IMR-90 (cell line): ENCODE measurements around the gene LRCH3. TPM values are rescaled to one million over a fixed set of nuclear protein-coding genes. Genes with fewer than 3 reads are reported as not detected.
"Not testable (repeated sequence)": the region's sequence is repeated elsewhere in the genome, so short reads cannot be mapped to it uniquely, and the experiment has no call there.

ENCODE experiments used
- ATAC-seq: fragments of 200-7000 bp; cut with Tn5 transposase; 2 replicates; pipeline ENCODE4 v1.9.1; 2020; ENCODE audit warnings: low read depth, mild to moderate bottlenecking, moderate library complexity
- BruUV-seq: library from RNA; stranded (reverse); fragments of 400-500 nt; replicated peaks from 2 replicates; lab custom pipeline; 2021; lab: Mats Ljungman, UMichigan
- CTCF ChIA-PET: fragments of 300-600 bp; formaldehyde crosslinking; extraction: SDS; loops from one replicate; lab custom pipeline; 2021; ENCODE audit warnings: antibody characterized with exemption; lab: Yijun Ruan, JAX
- POLR2A ChIA-PET: fragments of 300-600 bp; sonication (Branson Sonifier 250); formaldehyde crosslinking; loops from one replicate; lab custom pipeline; 2022; ENCODE audit warnings: antibody characterized with exemption; ENCODE audit not compliant: unreplicated experiment; lab: Charles Lee
- DNase-seq: peaks from one replicate; pipeline ENCODE4 v3.0.0; 2013
- H2AFZ ChIP-seq: replicated peaks from 2 replicates; pipeline ENCODE3; 2013; ENCODE audit warnings: low read length, mild to moderate bottlenecking; ENCODE audit not compliant: poor library complexity
- H2AK5ac ChIP-seq: 2 replicates; pipeline ENCODE4 v1.6.1; 2013; ENCODE audit warnings: low read depth, low read length, inconsistent platforms
- H2AK9ac ChIP-seq: replicated peaks from 2 replicates; pipeline ENCODE3; 2013; ENCODE audit warnings: mild to moderate bottlenecking, low read depth, low read length, moderate library complexity; ENCODE audit not compliant: poor library complexity
- H2BK120ac ChIP-seq: 2 replicates; pipeline ENCODE4 v1.6.1; 2013; ENCODE audit warnings: low read depth, low read length, inconsistent platforms
- H2BK15ac ChIP-seq: 3 replicates; pipeline ENCODE4 v1.6.1; 2013; ENCODE audit warnings: low read depth, low read length, inconsistent platforms
- H2BK20ac ChIP-seq: 2 replicates; pipeline ENCODE4 v1.6.1; 2013; ENCODE audit warnings: low read depth, mild to moderate bottlenecking, inconsistent platforms, low read length, moderate library complexity
- H2BK5ac ChIP-seq: 2 replicates; pipeline ENCODE4 v1.6.1; 2013; ENCODE audit warnings: mild to moderate bottlenecking, low read depth, low read length, inconsistent platforms; ENCODE audit not compliant: poor library complexity, severe bottlenecking
- H3K14ac ChIP-seq: replicated peaks from 2 replicates; pipeline ENCODE4 v1.6.1; 2013; ENCODE audit warnings: low read depth, low read length, inconsistent platforms
- H3K18ac ChIP-seq: 2 replicates; pipeline ENCODE4 v1.6.1; 2013; ENCODE audit warnings: low read depth, low read length, control low read depth
- H3K23ac ChIP-seq: 2 replicates; pipeline ENCODE4 v1.6.1; 2013; ENCODE audit warnings: low read depth, low read length, inconsistent platforms
- H3K27ac ChIP-seq: 2 replicates; pipeline ENCODE4 v1.5.1; 2013; ENCODE audit warnings: mild to moderate bottlenecking, control low read depth, low read length; ENCODE audit not compliant: insufficient read depth
- H3K27me3 ChIP-seq: 2 replicates; pipeline ENCODE4 v1.6.1; 2013; ENCODE audit warnings: low read length; ENCODE audit not compliant: control insufficient read depth, insufficient read depth
- H3K36me3 ChIP-seq: 2 replicates; pipeline ENCODE4 v1.6.1; 2013; ENCODE audit warnings: low read length, mixed read lengths; ENCODE audit not compliant: control insufficient read depth, insufficient read depth
- H3K4ac ChIP-seq: 2 replicates; pipeline ENCODE4 v1.6.1; 2013; ENCODE audit warnings: low read depth, low read length, inconsistent platforms
- H3K4me1 ChIP-seq: 2 replicates; pipeline ENCODE4 v1.6.1; 2013; ENCODE audit warnings: low read length, mixed read lengths; ENCODE audit not compliant: control insufficient read depth, insufficient read depth
- H3K4me2 ChIP-seq: 2 replicates; pipeline ENCODE4 v1.6.1; 2013; ENCODE audit warnings: low read depth, mild to moderate bottlenecking, control low read depth, low read length, moderate library complexity
- H3K4me3 ChIP-seq: 2 replicates; pipeline ENCODE4 v1.5.1; 2013; ENCODE audit warnings: low read depth, mild to moderate bottlenecking, control low read depth, low read length, moderate library complexity; ENCODE audit not compliant: insufficient read depth
- H3K56ac ChIP-seq: 2 replicates; pipeline ENCODE4 v1.6.1; 2013; ENCODE audit warnings: low read length, inconsistent platforms; ENCODE audit not compliant: insufficient read depth; ENCODE audit errors: extremely low read depth
- H3K79me1 ChIP-seq, 2 experiments: 2 replicates each; pipeline ENCODE4 v1.6.1; 2013; ENCODE audit warnings: low read length in 2 of 2, inconsistent platforms in 1 of 2, low read depth in 1 of 2
- H3K9ac ChIP-seq: 2 replicates; pipeline ENCODE4 v1.6.1; 2013; ENCODE audit warnings: low read depth, low read length, control low read depth
- H3K9me1 ChIP-seq: 2 replicates; pipeline ENCODE4 v1.6.1; 2013; ENCODE audit warnings: low read length, inconsistent platforms; ENCODE audit not compliant: insufficient read depth
- H3K9me3 ChIP-seq: 2 replicates; pipeline ENCODE4 v1.6.1; 2013; ENCODE audit warnings: low read length; ENCODE audit not compliant: control insufficient read depth, insufficient read depth
- H4K20me1 ChIP-seq: 2 replicates; pipeline ENCODE4 v1.6.1; 2013; ENCODE audit warnings: low read length, inconsistent platforms; ENCODE audit not compliant: insufficient read depth
- H4K5ac ChIP-seq: 2 replicates; pipeline ENCODE4 v1.6.1; 2013; ENCODE audit warnings: mild to moderate bottlenecking, low read depth, low read length, control low read depth
- H4K8ac ChIP-seq, 2 experiments: 2 replicates each; pipeline ENCODE4 v1.6.1; 2013; ENCODE audit warnings: low read depth in 2 of 2, low read length in 2 of 2, control low read depth in 1 of 2, inconsistent platforms in 1 of 2
- H4K91ac ChIP-seq: 2 replicates; pipeline ENCODE4 v1.6.1; 2013; ENCODE audit warnings: low read depth, low read length, inconsistent platforms; ENCODE audit not compliant: insufficient read depth
- WGBS, 2 experiments: methylation state at CpG; one replicate each; pipeline versions ENCODE4 v1.1.5 to v1.1.7; 2013; ENCODE audit warnings: missing lambda C conversion rate in 2 of 2; ENCODE audit not compliant: insufficient read length in 1 of 2; ENCODE audit errors: extremely low coverage in 2 of 2; 5-methylcytosine and 5-hydroxymethylcytosine counted together
- dilution Hi-C: fragments of 300-500 bp; cut with HindIII; formaldehyde crosslinking; loops from one replicate; pipeline ENCODE4 v1.14.3; 2018; ENCODE audit warnings: low sequenced_read_pairs; ENCODE audit not compliant: unreplicated experiment
- in situ Hi-C: fragments of 300-500 bp; cut with MboI; formaldehyde crosslinking; loops from 3 replicates; pipeline ENCODE4 v1.14.3; 2019; ENCODE audit warnings: low sequenced_read_pairs, inconsistent platforms, mixed read lengths
- intact Hi-C: fragments of 100-400 bp; cut with micrococcal nuclease; formaldehyde crosslinking; loops from 2 replicates; pipeline ENCODE4 v1.10.0; 2022
- polyA plus RNA-seq, 3 experiments: library from polyadenylated mRNA; depleted of rRNA; stranded (reverse); fragments of >200 nt; gene quantifications; 2 replicates each; pipeline ENCODE4 v1.2.3, GENCODE V29; 2012; ENCODE audit warnings: low replicate concordance in 1 of 3
- total RNA-seq: library from RNA; depleted of rRNA; stranded (reverse); fragments of >200 nt; gene quantifications from 2 replicates; pipeline ENCODE4 v1.2.3, GENCODE V29; 2012

The LRCH3 gene
- total and polyA plus RNA-seq, 2 of the 4 experiments (the other 2 are of a cell fraction): 28.5 to 40.5 TPM

GRCh38 chr3:197887430-197888053 lies 96.5 kb downstream of the LRCH3 start:
- H3K79me1 ChIP-seq, intact Hi-C loops, H3K27me3 ChIP-seq, H3K4ac ChIP-seq, H3K18ac ChIP-seq, H2AK9ac ChIP-seq, DNase-seq, POLR2A ChIA-PET, H3K27ac ChIP-seq, H3K4me1 ChIP-seq, H3K4me2 ChIP-seq, H4K5ac ChIP-seq, H4K8ac ChIP-seq, H2AK5ac ChIP-seq, ATAC-seq, H4K91ac ChIP-seq, H3K9me1 ChIP-seq, H3K23ac ChIP-seq, BruUV-seq, H3K9me3 ChIP-seq, H3K4me3 ChIP-seq, H2AFZ ChIP-seq, H2BK120ac ChIP-seq, H2BK20ac ChIP-seq, H3K14ac ChIP-seq, H2BK15ac ChIP-seq, in situ Hi-C loops, H2BK5ac ChIP-seq, H3K56ac ChIP-seq, H4K20me1 ChIP-seq, dilution Hi-C loops, H3K9ac ChIP-seq: not testable (repeated sequence)
- no CpG with 5 or more reads among the region's 5 CpGs for WGBS, 2 experiments
- peaks cover 12% of the 10 kb centered on the region for H3K36me3 ChIP-seq
- CTCF ChIA-PET: interaction anchor here (1.0 kb wide), 1 partner anchor 18 kb away, joined by 3 read pairs; no protein-coding TSS in a partner anchor
